Measurements from ENCODE around the gene VTI1A.
"Not testable (repeated sequence)": the region's sequence is repeated elsewhere in the genome, so short reads cannot be mapped to it uniquely, and the experiment has no call there.

GRCh38 chr10:112406806-112407205 is 40.2 kb upstream of the VTI1A start:
- not testable (repeated sequence) for TF ChIP-seq CTCF, POLR2A (IDR thresholded peaks at IDR 0.05)
